GM12878 (cell line): ENCODE results near the gene CNTN3. TPM values are rescaled to one million over a fixed set of nuclear protein-coding genes. Genes with fewer than 3 reads are reported as not detected.

Experiments
- ATAC-seq: fragments of 200-7000 bp; cut with Tn5 transposase; 3 replicates; pipeline ENCODE4 v1.9.1; 2020; ENCODE audit warnings: mild to moderate bottlenecking, moderate library complexity
- BruUV-seq: library from RNA; stranded (reverse); fragments of 400-500 nt; replicated peaks from 2 replicates; lab custom pipeline; 2021; lab: Mats Ljungman, UMichigan
- CTCF ChIA-PET: fragments of 300-600 bp; sonication (Branson Sonifier 250); formaldehyde crosslinking; extraction: SDS; loops from one replicate; lab custom pipeline; 2021; ENCODE audit warnings: inconsistent platforms; lab: Yijun Ruan, JAX
- POLR2A ChIA-PET: fragments of 350-600 bp; formaldehyde crosslinking; extraction: SDS; loops from one replicate; lab custom pipeline; 2021; ENCODE audit warnings: inconsistent platforms; lab: Charles Lee
- RAD21 ChIA-PET: fragments of 300-600 bp; sonication (Branson Sonifier 250); formaldehyde crosslinking; loops from one replicate; lab custom pipeline; 2023; ENCODE audit warnings: antibody characterized with exemption; ENCODE audit not compliant: unreplicated experiment; lab: Charles Lee
- SMC1A ChIA-PET: fragments of 300-600 bp; sonication (Branson Sonifier 250); formaldehyde crosslinking; loops from one replicate; lab custom pipeline; 2023; ENCODE audit not compliant: unreplicated experiment, uncharacterized antibody; lab: Charles Lee
- DNase-seq: peaks from one replicate; pipeline ENCODE4 v3.0.0-alpha.2; 2011; ENCODE audit warnings: low read depth, low spot score
- FAIRE-seq: peaks from 3 replicates; lab custom pipeline; 2011; peaks lifted over from hg19 to GRCh38; lab: Jason Lieb, UNC
- H2AFZ ChIP-seq: 2 replicates; pipeline ENCODE4 v1.6.0; 2011; ENCODE audit warnings: low read depth, low read length, control low read depth; ENCODE audit not compliant: control insufficient read depth
- H3K27ac ChIP-seq: 2 replicates; pipeline ENCODE4 v1.5.1; 2011; ENCODE audit warnings: control low read depth; ENCODE audit not compliant: control insufficient read depth, insufficient read depth
- H3K27me3 ChIP-seq, 2 experiments: replicated peaks in 1 of 2; 2 replicates each; pipeline versions ENCODE4 v1.6.0 to v1.6.1; 2011; ENCODE audit warnings: low read length in 1 of 2; ENCODE audit not compliant: control insufficient read depth in 2 of 2, insufficient read depth in 2 of 2
- H3K36me3 ChIP-seq, 2 experiments: 2 replicates each; pipeline ENCODE4 v1.5.1; 2011; ENCODE audit warnings: low read length in 1 of 2; ENCODE audit not compliant: control insufficient read depth in 2 of 2, insufficient read depth in 2 of 2
- H3K4me1 ChIP-seq: 2 replicates; pipeline ENCODE4 v1.6.1; 2011; ENCODE audit warnings: mild to moderate bottlenecking, low read length, moderate library complexity, mixed read lengths; ENCODE audit not compliant: control insufficient read depth, insufficient read depth
- H3K4me2 ChIP-seq: 2 replicates; pipeline ENCODE4 v1.6.0; 2011; ENCODE audit warnings: control low read depth; ENCODE audit not compliant: control insufficient read depth, insufficient read depth
- H3K4me3 ChIP-seq: fragments of 200-600 bp; sonication (generic); 2 replicates; pipeline ENCODE4 v1.5.1; 2016
- H3K79me2 ChIP-seq: 2 replicates; pipeline ENCODE4 v1.6.0; 2011; ENCODE audit warnings: low read length; ENCODE audit not compliant: control insufficient read depth, insufficient read depth
- H3K9ac ChIP-seq: 2 replicates; pipeline ENCODE4 v1.8.0; 2011; ENCODE audit warnings: low read length, control low read depth, mixed read lengths; ENCODE audit not compliant: control insufficient read depth, insufficient read depth
- H3K9me3 ChIP-seq: replicated peaks from 3 replicates; pipeline ENCODE4 v1.5.1; 2011; ENCODE audit warnings: mild to moderate bottlenecking, low read length; ENCODE audit not compliant: control insufficient read depth, insufficient read depth
- H4K20me1 ChIP-seq: 2 replicates; pipeline ENCODE4 v1.6.0; 2011; ENCODE audit not compliant: control insufficient read depth, insufficient read depth
- CEBPZ ChIP-seq: fragments of 150-350 bp; IDR thresholded peaks from 2 replicates; pipeline ENCODE4 v1.6.1; 2016; ENCODE audit warnings: low read depth, low read length
- EED ChIP-seq: sonication (generic); IDR thresholded peaks from 2 replicates; pipeline ENCODE4 v1.6.1; 2016; ENCODE audit warnings: antibody characterized with exemption, low read depth
- EGR1 ChIP-seq, 2 experiments: IDR thresholded peaks; 1 replicate in 1 of 2; 2 replicates in 1 of 2; pipeline ENCODE4 v1.6.1; 2011 to 2012; ENCODE audit warnings: low read depth in 2 of 2, low read length in 2 of 2, borderline replicate concordance in 1 of 2, mild to moderate bottlenecking in 1 of 2, moderate library complexity in 1 of 2
- FOS ChIP-seq: IDR thresholded peaks from 3 replicates; pipeline ENCODE4 v1.6.1; 2011; ENCODE audit warnings: borderline replicate concordance; ENCODE audit not compliant: insufficient read length; ENCODE audit errors: extremely low read depth
- FOXK2 ChIP-seq: fragments of 450-650 bp; IDR thresholded peaks from 2 replicates; pipeline ENCODE4 v1.6.1; 2017; ENCODE audit warnings: mild to moderate bottlenecking, moderate library complexity
- GABPA ChIP-seq: IDR thresholded peaks from 2 replicates; pipeline ENCODE4 v1.6.1; 2014; ENCODE audit warnings: antibody characterized with exemption, low read depth, mild to moderate bottlenecking, inconsistent platforms
- HDGF ChIP-seq: fragments of 450-650 bp; IDR thresholded peaks from 2 replicates; pipeline ENCODE4 v1.6.1; 2016; ENCODE audit warnings: antibody characterized with exemption
- MYC ChIP-seq: IDR thresholded peaks from 2 replicates; pipeline ENCODE4 v1.6.1; 2011; ENCODE audit warnings: mild to moderate bottlenecking, low read length, moderate library complexity, inconsistent platforms; ENCODE audit not compliant: insufficient read depth, insufficient replicate concordance, insufficient read length, severe bottlenecking
- NR2F1 ChIP-seq: fragments of 450-650 bp; conservative IDR thresholded peaks from 2 replicates; pipeline ENCODE4 v1.6.1; 2017; ENCODE audit warnings: mild to moderate bottlenecking
- NRF1 ChIP-seq: conservative IDR thresholded peaks from 2 replicates; pipeline ENCODE4 v1.6.1; 2011; ENCODE audit warnings: mild to moderate bottlenecking, low read depth, low read length, improper control_type of control experiment
- PAX8 ChIP-seq: fragments of 450-650 bp; IDR thresholded peaks from 2 replicates; pipeline ENCODE4 v1.6.1; 2017; ENCODE audit warnings: mild to moderate bottlenecking, moderate library complexity
- PKNOX1 ChIP-seq: fragments of 450-650 bp; IDR thresholded peaks from 2 replicates; pipeline ENCODE4 v1.6.1; 2016; ENCODE audit warnings: mild to moderate bottlenecking
- RELA ChIP-seq: fragments of 450-650 bp; IDR thresholded peaks from 2 replicates; pipeline ENCODE4 v1.8.0; 2014; ENCODE audit warnings: borderline replicate concordance; ENCODE audit not compliant: partially characterized antibody
- RFX5 ChIP-seq: IDR thresholded peaks from 2 replicates; pipeline ENCODE4 v1.6.1; 2011; ENCODE audit warnings: low read depth, low read length, improper control_type of control experiment
- SIN3A ChIP-seq: IDR thresholded peaks from 2 replicates; pipeline ENCODE4 v1.6.1; 2012; ENCODE audit warnings: low read depth, low read length, improper control_type of control experiment
- SMAD1 ChIP-seq: fragments of 450-650 bp; IDR thresholded peaks from 2 replicates; pipeline ENCODE4 v1.6.1; 2018; ENCODE audit warnings: mild to moderate bottlenecking, low read depth; ENCODE audit not compliant: partially characterized antibody
- TARDBP ChIP-seq: IDR thresholded peaks from 2 replicates; pipeline ENCODE4 v1.6.1; 2016; ENCODE audit warnings: borderline replicate concordance
- TCF7 ChIP-seq: IDR thresholded peaks from 2 replicates; pipeline ENCODE4 v1.6.1; 2014; ENCODE audit warnings: antibody characterized with exemption, borderline replicate concordance
- ZBTB11 ChIP-seq: fragments of 450-650 bp; formaldehyde crosslinking; IDR thresholded peaks from 2 replicates; pipeline ENCODE4 v1.5.0; 2022; ENCODE audit warnings: mild to moderate bottlenecking, missing genetic modification characterization
- ZNF207 ChIP-seq: fragments of 450-650 bp; IDR thresholded peaks from 2 replicates; pipeline ENCODE4 v1.6.1; 2014; ENCODE audit warnings: antibody characterized with exemption, mild to moderate bottlenecking, borderline replicate concordance
- WGBS: methylation state at CpG from one replicate; pipeline ENCODE4 v1.1.6; 2016; ENCODE audit warnings: low lambda C conversion rate; ENCODE audit not compliant: insufficient replicate concordance, insufficient coverage; ENCODE audit errors: missing lambda C conversion rate; 5-methylcytosine and 5-hydroxymethylcytosine counted together
- in situ Hi-C: fragments of 300-500 bp; cut with MboI; formaldehyde crosslinking; loops from 9 replicates; pipeline ENCODE4 v1.14.3; 2018; ENCODE audit warnings: mixed read lengths
- intact Hi-C: fragments of 100-400 bp; cut with micrococcal nuclease; formaldehyde crosslinking; loops from one replicate; pipeline ENCODE4 v1.14.2; 2022; ENCODE audit not compliant: unreplicated experiment
- polyA plus RNA-seq, 11 experiments: library from polyadenylated mRNA; depleted of rRNA in 4 of 11; unstranded in 6 of 11; stranded (reverse) in 5 of 11; fragments of >200 nt; fragmentation: Nextera tagmentation in 4 of 11; fragmentation: Illumina TruSeq in 1 of 11; extraction: Ambion mirVana in 4 of 11; extraction: Trizol in 1 of 11; gene quantifications; 1 replicate in 1 of 11; 2 replicates in 10 of 11; pipeline versions ENCODE4 v1.2.1 to v1.2.3, GENCODE V29; 2011 to 2016; ENCODE audit warnings: inconsistent platforms in 2 of 11, missing spikeins in 2 of 11, low read depth in 1 of 11
- total RNA-seq, 4 experiments: library from RNA; depleted of rRNA in 3 of 4; stranded (reverse); fragments of >200 nt in 3 of 4; fragmentation: Illumina TruSeq in 1 of 4; extraction: Trizol in 1 of 4; gene quantifications; 2 replicates each; pipeline versions ENCODE4 v1.2.1 to v1.2.3, GENCODE V29; 2013 to 2021

Gene CNTN3
- total and polyA plus RNA-seq, 10 of the 15 experiments (the other 5 are each of a cell fraction or from before 2014, with no cell fraction given): 0.14 TPM; not detected in 9

GRCh38 chr3:74607803-74608202, 6.7 kb downstream of the CNTN3 start:
- ATAC-seq (no peak), DNase-seq (no peak), FAIRE-seq (no peak)
- RAD21 ChIA-PET: no interaction called here
- Histone ChIP-seq H3K4me2 (no peak overlapping the region), H4K20me1 (no peaks in the 10 kb centered on the region), H3K9me3 (no peaks in the 10 kb centered on the region), H3K27ac (no peak overlapping the region), H3K9ac (no peak overlapping the region), H2AFZ (no peak overlapping the region), H3K79me2 (no peaks in the 10 kb centered on the region), H3K27me3 (no peaks in the 10 kb centered on the region), H3K36me3 (no peaks in the 10 kb centered on the region), H3K4me3 (no peak overlapping the region), H3K4me1 (no peaks in the 10 kb centered on the region)
- WGBS: 7% methylated on average over 2 of the region's 2 CpGs
- POLR2A ChIA-PET: no interaction called here
- SMC1A ChIA-PET: no interaction called here
- CTCF ChIA-PET: no interaction called here
- TF ChIP-seq TARDBP (no peak), GABPA (no peak), SIN3A (no peak), ZNF207 (no peak), HDGF (no peak), PAX8 (no peak), MYC (no peak), FOXK2 (no peak), TCF7 (no peak), NRF1 (no peak), RFX5 (no peak), FOS (no peak), SMAD1 (no peak), RELA (no peak), NR2F1 (no peak), EED (no peak), ZBTB11 (CRISPR knock-in tag) (no peak), EGR1 (IDR thresholded peaks at IDR 0.05; ENCODE audit: borderline replicate concordance in 1 of 2, low read depth in 2 of 2, low read length in 2 of 2) (no peak), CEBPZ (no peak), PKNOX1 (no peak)
- intact Hi-C loops: no loop called here
- BruUV-seq: no TSS peak
- in situ Hi-C loops: no loop called here
